MM.1S (cell line): ENCODE data around the gene PRIMA1.

Source experiments
- EZH2phosphoT487 ChIP-seq: fragments of 300-600 bp; sonication (generic); IDR thresholded peaks from 2 replicates; pipeline ENCODE4 v1.6.1; 2018; ENCODE audit warnings: antibody characterized with exemption, low read length
- TF ChIP-seq, protein P1 (sequence below): fragments of 300-600 bp; sonication (generic); IDR thresholded peaks from 2 replicates; pipeline ENCODE4 v1.5.1; 2016; ENCODE audit warnings: antibody characterized with exemption, low read length, mixed read lengths

DNA sequence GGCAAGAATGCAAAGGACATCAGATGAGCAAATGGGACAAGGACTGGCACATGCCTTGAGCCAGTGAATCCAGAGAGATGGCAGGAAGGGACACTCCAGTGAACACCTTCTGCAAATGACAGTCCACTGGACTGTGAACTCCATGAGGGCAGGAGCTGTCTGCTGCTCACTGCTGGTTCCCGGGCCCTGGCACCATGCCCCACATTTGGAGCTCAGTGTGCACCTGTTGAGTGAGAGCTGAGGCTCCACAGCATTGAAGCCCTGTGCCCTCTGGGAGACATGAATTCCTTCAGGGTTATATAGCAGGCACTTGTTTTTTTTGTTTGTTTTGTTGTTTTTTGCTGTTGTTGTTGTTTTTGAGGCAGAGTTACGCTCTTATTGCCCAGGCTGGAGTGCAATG is 13.1 kb downstream of the PRIMA1 start:
- no peak for TF ChIP-seq EZH2phosphoT487
- TF ChIP-seq, protein P1, sequence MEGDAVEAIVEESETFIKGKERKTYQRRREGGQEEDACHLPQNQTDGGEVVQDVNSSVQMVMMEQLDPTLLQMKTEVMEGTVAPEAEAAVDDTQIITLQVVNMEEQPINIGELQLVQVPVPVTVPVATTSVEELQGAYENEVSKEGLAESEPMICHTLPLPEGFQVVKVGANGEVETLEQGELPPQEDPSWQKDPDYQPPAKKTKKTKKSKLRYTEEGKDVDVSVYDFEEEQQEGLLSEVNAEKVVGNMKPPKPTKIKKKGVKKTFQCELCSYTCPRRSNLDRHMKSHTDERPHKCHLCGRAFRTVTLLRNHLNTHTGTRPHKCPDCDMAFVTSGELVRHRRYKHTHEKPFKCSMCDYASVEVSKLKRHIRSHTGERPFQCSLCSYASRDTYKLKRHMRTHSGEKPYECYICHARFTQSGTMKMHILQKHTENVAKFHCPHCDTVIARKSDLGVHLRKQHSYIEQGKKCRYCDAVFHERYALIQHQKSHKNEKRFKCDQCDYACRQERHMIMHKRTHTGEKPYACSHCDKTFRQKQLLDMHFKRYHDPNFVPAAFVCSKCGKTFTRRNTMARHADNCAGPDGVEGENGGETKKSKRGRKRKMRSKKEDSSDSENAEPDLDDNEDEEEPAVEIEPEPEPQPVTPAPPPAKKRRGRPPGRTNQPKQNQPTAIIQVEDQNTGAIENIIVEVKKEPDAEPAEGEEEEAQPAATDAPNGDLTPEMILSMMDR: no peak
